Psoas muscle (tissue), 8 donors: Measurements from ENCODE around the gene WHRN. TPM values are rescaled to one million over a fixed set of nuclear protein-coding genes. Genes with fewer than 3 reads are reported as not detected.

Experiments
- ATAC-seq, 4 donors: fragments of 200-7000 bp; cut with Tn5 transposase; one replicate each; pipeline ENCODE4 v1.9.1; 2020; ENCODE audit warnings: moderate library complexity in 3 of 4, mild to moderate bottlenecking in 2 of 4
- DNase-seq, 2 donors: peaks; one replicate each; pipeline ENCODE4 v3.0.0-alpha.2; 2020
- H3K27ac ChIP-seq: fragments of 200-600 bp; one replicate; pipeline ENCODE4 v1.8.0; 2022
- H3K27me3 ChIP-seq, 3 donors: fragments of 200-600 bp in 1 of 3; one replicate each; pipeline versions ENCODE4 v1.6.1 to v1.8.0; 2013 to 2022; ENCODE audit warnings: low read length in 2 of 3, mild to moderate bottlenecking in 2 of 3, moderate library complexity in 1 of 3; ENCODE audit not compliant: insufficient read depth in 3 of 3
- H3K36me3 ChIP-seq, 2 donors: fragments of 200-600 bp in 1 of 2; one replicate each; pipeline versions ENCODE4 v1.6.1 to v1.8.0; 2013 to 2022; ENCODE audit warnings: low read depth in 1 of 2, mild to moderate bottlenecking in 1 of 2, moderate library complexity in 1 of 2; ENCODE audit not compliant: insufficient read depth in 1 of 2
- H3K4me1 ChIP-seq: fragments of 200-600 bp; one replicate; pipeline ENCODE4 v1.8.0; 2022
- H3K4me3 ChIP-seq: fragments of 200-600 bp; one replicate; pipeline ENCODE4 v1.8.0; 2022; ENCODE audit warnings: mild to moderate bottlenecking
- H3K9me3 ChIP-seq: fragments of 200-600 bp; one replicate; pipeline ENCODE4 v1.8.0; 2022
- WGBS, 3 donors: extraction: QIAGEN DNeasy Blood & Tissue Kit; methylation state at CpG; one replicate each; pipeline versions ENCODE4 v1.1.6 to v1.1.7; 2013; 5-methylcytosine and 5-hydroxymethylcytosine counted together
- intact Hi-C, 2 donors: fragments of 100-400 bp; cut with DNase I; formaldehyde crosslinking; loops; one replicate each; pipeline versions ENCODE4 v1.11.0 to v1.14.2; 2022
- polyA plus RNA-seq, 3 donors: library from polyadenylated mRNA; stranded (reverse); fragments of 200-250 nt; gene quantifications; one replicate each; pipeline ENCODE4 v1.2.3, GENCODE V29; 2013
- total RNA-seq, 4 donors: library from RNA; stranded (reverse); fragmentation: NEBNext Ultra II Directional in 2 of 4; extraction: Animal tissue kit (Norgen Biotek cat#: 25700) in 2 of 4; gene quantifications; one replicate each; pipeline versions ENCODE4 v1.2.1 to v1.2.4, GENCODE V29; 2021 to 2023
- TF ChIP-seq, protein P1 (sequence below): fragments of 200-600 bp; IDR thresholded peaks from one replicate; pipeline ENCODE4 v1.8.0; 2022; ENCODE audit warnings: antibody characterized with exemption
- donor health status: healthy with polysubstance abuse.
- donor health status: DM: no; HTN: no; CAD: no; lungs with moderate emphysema.
- donor health status: Bipolar disorder and iron deficiency.
- donor health status: healthy.
- donor health status: DM: yes; HTN: yes; CAD: no.
- donor health status: DM: no; HTN: no; CAD: no.
- donor health status: DM: no; HTN: no; CAD: no.
- donor health status: DM: yes; HTN: yes; CAD: no.

The WHRN gene
- total and polyA plus RNA-seq, 7 donors: 0.07 to 0.62 (median 0.15) TPM

DNA sequence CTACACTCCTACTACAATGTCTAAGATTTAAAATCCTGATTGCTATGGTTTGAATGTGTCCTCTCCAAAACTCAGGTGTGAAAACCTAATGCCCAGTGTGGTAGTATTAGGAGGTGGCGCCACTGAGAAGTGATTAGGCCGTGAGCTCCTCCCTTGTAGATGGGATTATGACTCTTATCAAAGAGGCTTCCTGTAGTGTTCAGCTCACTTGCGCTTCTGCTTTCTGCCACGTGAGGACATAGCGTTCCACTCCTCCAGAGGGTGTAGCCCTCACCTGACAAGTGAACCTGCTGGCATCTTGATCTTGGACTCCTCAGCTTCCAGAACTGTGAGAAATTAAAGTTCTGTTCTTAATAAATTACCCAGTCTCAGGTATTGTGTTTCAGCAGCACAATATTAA, 33.0 kb upstream of the WHRN start:
- no peaks in the 10 kb centered on the region for H3K27me3 ChIP-seq

DNA sequence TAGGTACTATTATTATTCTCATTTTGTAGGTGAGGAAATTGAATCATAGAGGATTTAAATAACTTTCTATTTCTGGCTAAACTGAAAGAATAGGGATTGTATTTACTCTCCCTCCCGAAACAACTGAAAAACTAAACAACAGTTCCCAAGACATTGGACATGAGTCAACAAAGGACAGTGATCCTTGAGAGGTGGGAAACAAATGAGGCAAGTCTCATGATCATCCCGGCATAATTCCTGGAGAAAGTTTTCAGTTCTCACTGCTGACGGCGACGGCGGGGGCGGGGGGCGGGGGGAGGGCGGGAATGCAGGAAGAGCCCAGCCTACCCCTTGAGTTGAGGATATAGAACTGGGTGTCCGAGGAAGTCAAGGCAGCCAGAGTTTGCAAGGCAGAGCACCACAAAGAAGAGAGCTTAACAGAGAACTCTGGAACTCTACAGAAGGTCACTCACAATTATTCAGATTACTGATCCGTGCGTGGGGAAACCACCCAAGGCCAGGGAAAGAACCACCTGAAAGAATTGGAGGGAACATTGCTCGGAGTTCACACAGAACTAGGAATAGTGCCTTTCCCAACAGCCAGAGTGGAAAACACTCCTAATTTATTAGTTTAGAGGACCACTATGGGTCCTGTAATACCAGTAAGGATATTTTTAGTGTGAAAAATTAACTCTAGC, 27.4 kb upstream of the WHRN start:
- no peak overlapping the region for H3K27ac ChIP-seq
- TF ChIP-seq, protein P1, sequence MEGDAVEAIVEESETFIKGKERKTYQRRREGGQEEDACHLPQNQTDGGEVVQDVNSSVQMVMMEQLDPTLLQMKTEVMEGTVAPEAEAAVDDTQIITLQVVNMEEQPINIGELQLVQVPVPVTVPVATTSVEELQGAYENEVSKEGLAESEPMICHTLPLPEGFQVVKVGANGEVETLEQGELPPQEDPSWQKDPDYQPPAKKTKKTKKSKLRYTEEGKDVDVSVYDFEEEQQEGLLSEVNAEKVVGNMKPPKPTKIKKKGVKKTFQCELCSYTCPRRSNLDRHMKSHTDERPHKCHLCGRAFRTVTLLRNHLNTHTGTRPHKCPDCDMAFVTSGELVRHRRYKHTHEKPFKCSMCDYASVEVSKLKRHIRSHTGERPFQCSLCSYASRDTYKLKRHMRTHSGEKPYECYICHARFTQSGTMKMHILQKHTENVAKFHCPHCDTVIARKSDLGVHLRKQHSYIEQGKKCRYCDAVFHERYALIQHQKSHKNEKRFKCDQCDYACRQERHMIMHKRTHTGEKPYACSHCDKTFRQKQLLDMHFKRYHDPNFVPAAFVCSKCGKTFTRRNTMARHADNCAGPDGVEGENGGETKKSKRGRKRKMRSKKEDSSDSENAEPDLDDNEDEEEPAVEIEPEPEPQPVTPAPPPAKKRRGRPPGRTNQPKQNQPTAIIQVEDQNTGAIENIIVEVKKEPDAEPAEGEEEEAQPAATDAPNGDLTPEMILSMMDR: no peak
- ATAC-seq (no peak), DNase-seq (no peak)
- 32 to 46% (median 43%) methylated on average over 13 of the region's 13 CpGs for WGBS, 3 donors
- intact Hi-C loops: no loop called here
- H3K9me3 ChIP-seq: peaks cover 4% of the 10 kb centered on the region
- no peaks in the 10 kb centered on the region for H3K36me3 ChIP-seq
- no peaks in the 10 kb centered on the region for H3K4me1 ChIP-seq
- peaks cover 0 to 4% (median 0%) of the 10 kb centered on the region in 3 donors for H3K27me3 ChIP-seq
- H3K4me3 ChIP-seq: no peak overlapping the region

More for the DNA sequence above, 33.0 kb upstream of the WHRN start:
- TF ChIP-seq, protein P1: no peak
- Histone ChIP-seq H3K36me3 (no peaks in the 10 kb centered on the region), H3K27ac (no peak overlapping the region), H3K4me3 (no peak overlapping the region), H3K4me1 (no peaks in the 10 kb centered on the region), H3K9me3 (peaks cover 4% of the 10 kb centered on the region)
- DNase-seq (no peak), ATAC-seq (no peak)
- WGBS, 3 donors: 30 to 34% (median 32%) methylated on average over 5 of the region's 5 CpGs
- intact Hi-C loops: no loop called here

DNA sequence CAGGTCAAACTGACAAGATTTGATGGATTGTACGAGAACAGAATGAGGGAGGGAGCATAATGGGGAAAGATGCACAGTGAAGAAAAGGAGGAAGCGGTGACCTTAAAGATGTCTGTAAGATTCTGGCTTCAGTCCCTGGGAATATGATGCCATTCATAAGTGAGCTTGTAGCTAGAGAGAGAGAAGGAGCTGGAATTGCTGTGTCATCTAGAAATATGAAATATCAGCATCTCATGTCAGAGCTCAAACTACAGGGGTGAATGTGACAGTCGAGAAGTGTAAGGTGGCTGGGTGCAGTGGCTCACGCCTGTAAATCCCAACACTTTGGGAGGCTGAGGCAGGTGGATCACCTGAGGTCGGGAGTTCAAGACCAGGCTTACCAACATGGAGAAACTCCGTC, 24.0 kb upstream of the WHRN start:
- Histone ChIP-seq H3K27ac (no peak overlapping the region), H3K36me3 (no peaks in the 10 kb centered on the region), H3K27me3 (peaks cover 0 to 17% (median 0%) of the 10 kb centered on the region in 3 donors), H3K9me3 (peaks cover 4% of the 10 kb centered on the region), H3K4me3 (no peak overlapping the region), H3K4me1 (no peaks in the 10 kb centered on the region)
- no peak for ATAC-seq
- 85 to 90% (median 85%) methylated on average over 6 of the region's 6 CpGs for WGBS, 3 donors
- intact Hi-C loops: no loop called here
- no peak for DNase-seq
- TF ChIP-seq, protein P1: no peak

DNA sequence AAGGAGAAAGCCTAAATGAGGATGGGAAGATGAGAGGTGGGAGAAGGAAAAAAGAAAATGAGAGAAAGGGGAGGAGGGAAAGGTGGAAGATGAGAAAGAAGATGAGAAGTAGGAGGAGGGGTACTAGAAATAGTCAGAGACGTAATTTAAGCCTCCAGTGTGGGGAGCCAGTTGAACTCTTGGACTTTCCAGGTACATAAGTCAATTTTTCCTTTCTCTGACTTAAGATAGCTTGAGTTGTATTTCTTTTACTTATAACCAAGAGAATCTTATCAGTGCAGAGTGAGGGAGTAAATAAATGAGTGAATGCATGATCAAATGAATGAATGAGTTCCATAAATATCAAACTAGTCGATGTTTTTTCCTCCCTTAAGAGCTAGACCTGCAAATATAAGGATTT, 21.5 kb upstream of the WHRN start:
- Histone ChIP-seq H3K4me1 (no peaks in the 10 kb centered on the region), H3K27ac (no peak overlapping the region), H3K4me3 (no peak overlapping the region), H3K9me3 (no peaks in the 10 kb centered on the region), H3K27me3 (peaks cover 0 to 29% (median 2%) of the 10 kb centered on the region in 3 donors), H3K36me3 (no peaks in the 10 kb centered on the region)
- 65 to 68% (median 67%) methylated on average over 2 of the region's 2 CpGs for WGBS, 3 donors
- intact Hi-C loops: no loop called here
- TF ChIP-seq, protein P1: no peak
- DNase-seq: no peak
- ATAC-seq: no peak

DNA sequence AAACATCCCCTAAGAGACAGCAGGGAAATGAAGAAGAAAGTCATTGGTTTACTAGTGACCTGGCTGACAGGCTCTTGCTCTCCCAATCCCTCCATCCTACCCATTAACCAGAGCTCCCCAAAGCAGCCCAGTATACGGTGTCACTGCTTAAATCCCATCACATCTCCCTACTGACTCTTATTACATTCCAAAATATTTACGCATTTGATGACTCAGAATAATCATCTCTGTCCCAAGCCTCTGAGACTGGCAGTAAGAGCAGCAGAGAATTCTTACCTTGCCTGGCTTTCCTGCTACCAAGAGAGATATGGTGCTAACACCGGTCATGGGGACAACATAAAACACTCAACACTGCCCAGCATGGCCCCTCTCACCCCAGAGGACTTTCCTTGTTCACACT, 20.2 kb upstream of the WHRN start:
- TF ChIP-seq, protein P1: no peak
- WGBS, 3 donors: 64 to 78% (median 69%) methylated on average over 3 of the region's 3 CpGs
- peaks cover 0 to 34% (median 2%) of the 10 kb centered on the region in 3 donors for H3K27me3 ChIP-seq
- intact Hi-C loops: no loop called here
- H3K9me3 ChIP-seq: no peaks in the 10 kb centered on the region
- DNase-seq (no peak), ATAC-seq (no peak)
- no peaks in the 10 kb centered on the region for H3K36me3 ChIP-seq
- no peak overlapping the region for H3K27ac ChIP-seq
- no peaks in the 10 kb centered on the region for H3K4me1 ChIP-seq
- no peak overlapping the region for H3K4me3 ChIP-seq
